OCI-LY7 (cell line): ENCODE data around the gene ASCL5.

Experiments used
- EZH2phosphoT487 ChIP-seq: fragments of 200-600 bp; sonication (generic); IDR thresholded peaks from 2 replicates; pipeline ENCODE4 v1.6.1; 2018; ENCODE audit warnings: low read depth, borderline replicate concordance, mild to moderate bottlenecking, mixed run types, antibody characterized with exemption, low read length, moderate library complexity, mixed read lengths
- TF ChIP-seq, protein P1 (sequence below): fragments of 200-600 bp; sonication (generic); conservative IDR thresholded peaks from 2 replicates; pipeline ENCODE4 v1.5.1; 2014; ENCODE audit warnings: mild to moderate bottlenecking, antibody characterized with exemption, low read length, moderate library complexity, mixed read lengths

DNA sequence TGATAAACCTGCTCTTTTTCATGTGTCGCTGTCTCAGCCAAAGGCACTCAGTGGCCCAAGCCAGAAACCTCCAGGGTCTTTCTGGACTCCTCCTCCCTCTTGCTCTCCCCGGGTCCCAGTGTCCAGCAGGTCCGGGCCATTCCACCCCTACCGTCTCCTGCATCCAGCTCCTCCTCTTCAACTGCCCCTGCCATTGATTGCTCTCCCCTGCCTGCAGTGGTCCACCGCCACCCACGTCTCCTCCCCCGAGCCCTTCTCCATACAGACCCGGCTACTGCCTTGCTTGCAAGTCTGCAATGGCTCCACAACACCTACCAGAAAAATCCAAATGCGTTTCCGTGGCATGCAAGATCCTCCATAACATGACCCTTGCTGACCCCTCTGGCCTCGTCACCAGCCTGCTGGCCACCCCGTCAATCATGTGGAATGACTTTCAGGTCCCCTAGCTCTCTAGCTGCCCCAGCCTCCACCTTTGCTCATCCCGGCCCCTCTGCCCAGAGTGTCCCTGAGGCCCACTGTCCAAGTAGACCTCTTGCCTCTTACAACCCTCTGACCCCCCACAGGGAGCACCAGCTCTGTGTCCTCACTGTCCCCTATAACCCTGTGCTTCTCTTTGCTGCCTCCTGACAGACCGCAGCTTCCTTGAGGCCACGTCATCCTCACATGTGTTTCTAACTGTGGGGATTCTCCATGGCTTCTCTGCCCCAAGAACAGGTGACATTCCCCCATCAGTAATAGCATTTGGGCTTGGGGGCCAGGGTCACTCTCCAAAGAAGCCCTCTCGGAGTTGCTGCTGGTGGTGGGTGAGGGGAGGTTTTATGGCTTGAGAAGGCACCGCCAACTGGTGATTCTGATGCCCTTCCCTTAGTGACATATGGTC is 29.8 kb downstream of the ASCL5 start:
- TF ChIP-seq, protein P1, sequence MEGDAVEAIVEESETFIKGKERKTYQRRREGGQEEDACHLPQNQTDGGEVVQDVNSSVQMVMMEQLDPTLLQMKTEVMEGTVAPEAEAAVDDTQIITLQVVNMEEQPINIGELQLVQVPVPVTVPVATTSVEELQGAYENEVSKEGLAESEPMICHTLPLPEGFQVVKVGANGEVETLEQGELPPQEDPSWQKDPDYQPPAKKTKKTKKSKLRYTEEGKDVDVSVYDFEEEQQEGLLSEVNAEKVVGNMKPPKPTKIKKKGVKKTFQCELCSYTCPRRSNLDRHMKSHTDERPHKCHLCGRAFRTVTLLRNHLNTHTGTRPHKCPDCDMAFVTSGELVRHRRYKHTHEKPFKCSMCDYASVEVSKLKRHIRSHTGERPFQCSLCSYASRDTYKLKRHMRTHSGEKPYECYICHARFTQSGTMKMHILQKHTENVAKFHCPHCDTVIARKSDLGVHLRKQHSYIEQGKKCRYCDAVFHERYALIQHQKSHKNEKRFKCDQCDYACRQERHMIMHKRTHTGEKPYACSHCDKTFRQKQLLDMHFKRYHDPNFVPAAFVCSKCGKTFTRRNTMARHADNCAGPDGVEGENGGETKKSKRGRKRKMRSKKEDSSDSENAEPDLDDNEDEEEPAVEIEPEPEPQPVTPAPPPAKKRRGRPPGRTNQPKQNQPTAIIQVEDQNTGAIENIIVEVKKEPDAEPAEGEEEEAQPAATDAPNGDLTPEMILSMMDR = no peak
- TF ChIP-seq EZH2phosphoT487 = no peak
